Nephron (organoid): ENCODE results near the gene CD69.

Source experiments
- H3K27ac Mint-ChIP-seq, 3 experiments: 2 replicates each; pipeline ENCODE4 v1.8.0; 2020; ENCODE audit warnings: mixed read lengths in 3 of 3, mild to moderate bottlenecking in 2 of 3, moderate library complexity in 1 of 3
- H3K27me3 Mint-ChIP-seq: 2 replicates; pipeline ENCODE4 v1.8.0; 2021; ENCODE audit warnings: low read depth, mild to moderate bottlenecking, moderate library complexity, mixed read lengths
- H3K36me3 Mint-ChIP-seq: 2 replicates; pipeline ENCODE4 v1.8.0; 2020; ENCODE audit warnings: low read depth, mixed read lengths
- H3K4me1 Mint-ChIP-seq: 2 replicates; pipeline ENCODE4 v1.8.0; 2020; ENCODE audit warnings: mixed read lengths
- H3K4me3 Mint-ChIP-seq, 3 experiments: 2 replicates each; pipeline ENCODE4 v1.8.0; 2020; ENCODE audit warnings: mild to moderate bottlenecking in 3 of 3, mixed read lengths in 3 of 3, moderate library complexity in 2 of 3
- H3K9me3 Mint-ChIP-seq: 2 replicates; pipeline ENCODE4 v1.8.0; 2020; ENCODE audit warnings: mixed read lengths
- CTCF ChIP-seq, 3 experiments: fragments of 200-600 bp; sonication (generic); IDR thresholded peaks; one replicate each; pipeline ENCODE4 v1.5.0; 2021; ENCODE audit warnings: antibody characterized with exemption in 3 of 3; ENCODE audit not compliant: unreplicated experiment in 3 of 3

CD69 gene

GRCh38 chr12:9758119-9758518, 2.6 kb downstream of the CD69 start:
- H3K27me3 Mint-ChIP-seq, result no peaks in the 10 kb centered on the region
- H3K27ac Mint-ChIP-seq, result no peak overlapping the region

GRCh38 chr12:9757433-9758025, 3.2 kb downstream of the CD69 start:
- H3K27me3 Mint-ChIP-seq, result no peaks in the 10 kb centered on the region
- no peak overlapping the region for H3K27ac Mint-ChIP-seq
- no peaks in the 10 kb centered on the region for H3K9me3 Mint-ChIP-seq
- no peak overlapping the region for H3K4me3 Mint-ChIP-seq
- no peaks in the 10 kb centered on the region for H3K36me3 Mint-ChIP-seq
- TF ChIP-seq CTCF (IDR thresholded peaks at IDR 0.05; ENCODE audit: unreplicated experiment in 3 of 3), result no peak
- no peaks in the 10 kb centered on the region for H3K4me1 Mint-ChIP-seq

More at GRCh38 chr12:9758119-9758518, 2.6 kb downstream of the CD69 start:
- Mint-ChIP-seq H3K36me3 (no peaks in the 10 kb centered on the region), H3K4me1 (no peaks in the 10 kb centered on the region), H3K9me3 (no peaks in the 10 kb centered on the region), H3K4me3 (no peak overlapping the region)
- TF ChIP-seq CTCF (IDR thresholded peaks at IDR 0.05; ENCODE audit: unreplicated experiment in 3 of 3), result no peak

- Mint-ChIP-seq H3K4me3 (no peak overlapping the region), H3K4me1 (no peaks in the 10 kb centered on the region), H3K27me3 (no peaks in the 10 kb centered on the region), H3K36me3 (no peaks in the 10 kb centered on the region), H3K27ac (no peak overlapping the region), H3K9me3 (no peaks in the 10 kb centered on the region)
- no peak for TF ChIP-seq CTCF (IDR thresholded peaks at IDR 0.05; ENCODE audit: unreplicated experiment in 3 of 3)
Measured at GRCh38 chr12:9756706-9757105, 4.0 kb downstream of the CD69 start.

- Mint-ChIP-seq H3K27ac (no peak overlapping the region), H3K27me3 (no peaks in the 10 kb centered on the region), H3K4me1 (no peaks in the 10 kb centered on the region), H3K36me3 (no peaks in the 10 kb centered on the region), H3K9me3 (no peaks in the 10 kb centered on the region), H3K4me3 (no peak overlapping the region)
- TF ChIP-seq CTCF (IDR thresholded peaks at IDR 0.05; ENCODE audit: unreplicated experiment in 3 of 3), result no peak
Measured at GRCh38 chr12:9756170-9756569, 4.5 kb downstream of the CD69 start.

- Mint-ChIP-seq H3K4me1 (peaks cover 4% of the 10 kb centered on the region), H3K4me3 (no peak overlapping the region), H3K9me3 (no peaks in the 10 kb centered on the region), H3K27me3 (no peaks in the 10 kb centered on the region), H3K27ac (no peak overlapping the region), H3K36me3 (no peaks in the 10 kb centered on the region)
- no peak for TF ChIP-seq CTCF (IDR thresholded peaks at IDR 0.05; ENCODE audit: unreplicated experiment in 3 of 3)
Measured at GRCh38 chr12:9755567-9755966, 5.1 kb downstream of the CD69 start.

GRCh38 chr12:9755035-9755434, 5.7 kb downstream of the CD69 start:
- TF ChIP-seq CTCF (IDR thresholded peaks at IDR 0.05; ENCODE audit: unreplicated experiment in 3 of 3), result no peak
- H3K9me3 Mint-ChIP-seq, result no peaks in the 10 kb centered on the region
- peaks cover 8% of the 10 kb centered on the region for H3K4me1 Mint-ChIP-seq
- no peak overlapping the region for H3K4me3 Mint-ChIP-seq
- H3K27ac Mint-ChIP-seq, result no peak overlapping the region
- no peaks in the 10 kb centered on the region for H3K27me3 Mint-ChIP-seq
- H3K36me3 Mint-ChIP-seq, result no peaks in the 10 kb centered on the region
